HG03097 (cell line): ENCODE measurements around the gene HM13.
"Not testable (repeated sequence)": the region's sequence is repeated elsewhere in the genome, so short reads cannot be mapped to it uniquely, and the experiment has no call there.

ENCODE experiments used
- ATAC-seq: cut with Tn5 transposase; IDR thresholded peaks from one replicate; pipeline ENCODE4 v1.9.1; 2021; ENCODE audit not compliant: unreplicated experiment, low FRiP score

Gene HM13, protein sequence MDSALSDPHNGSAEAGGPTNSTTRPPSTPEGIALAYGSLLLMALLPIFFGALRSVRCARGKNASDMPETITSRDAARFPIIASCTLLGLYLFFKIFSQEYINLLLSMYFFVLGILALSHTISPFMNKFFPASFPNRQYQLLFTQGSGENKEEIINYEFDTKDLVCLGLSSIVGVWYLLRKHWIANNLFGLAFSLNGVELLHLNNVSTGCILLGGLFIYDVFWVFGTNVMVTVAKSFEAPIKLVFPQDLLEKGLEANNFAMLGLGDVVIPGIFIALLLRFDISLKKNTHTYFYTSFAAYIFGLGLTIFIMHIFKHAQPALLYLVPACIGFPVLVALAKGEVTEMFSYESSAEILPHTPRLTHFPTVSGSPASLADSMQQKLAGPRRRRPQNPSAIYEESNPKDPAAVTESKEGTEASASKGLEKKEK

DNA sequence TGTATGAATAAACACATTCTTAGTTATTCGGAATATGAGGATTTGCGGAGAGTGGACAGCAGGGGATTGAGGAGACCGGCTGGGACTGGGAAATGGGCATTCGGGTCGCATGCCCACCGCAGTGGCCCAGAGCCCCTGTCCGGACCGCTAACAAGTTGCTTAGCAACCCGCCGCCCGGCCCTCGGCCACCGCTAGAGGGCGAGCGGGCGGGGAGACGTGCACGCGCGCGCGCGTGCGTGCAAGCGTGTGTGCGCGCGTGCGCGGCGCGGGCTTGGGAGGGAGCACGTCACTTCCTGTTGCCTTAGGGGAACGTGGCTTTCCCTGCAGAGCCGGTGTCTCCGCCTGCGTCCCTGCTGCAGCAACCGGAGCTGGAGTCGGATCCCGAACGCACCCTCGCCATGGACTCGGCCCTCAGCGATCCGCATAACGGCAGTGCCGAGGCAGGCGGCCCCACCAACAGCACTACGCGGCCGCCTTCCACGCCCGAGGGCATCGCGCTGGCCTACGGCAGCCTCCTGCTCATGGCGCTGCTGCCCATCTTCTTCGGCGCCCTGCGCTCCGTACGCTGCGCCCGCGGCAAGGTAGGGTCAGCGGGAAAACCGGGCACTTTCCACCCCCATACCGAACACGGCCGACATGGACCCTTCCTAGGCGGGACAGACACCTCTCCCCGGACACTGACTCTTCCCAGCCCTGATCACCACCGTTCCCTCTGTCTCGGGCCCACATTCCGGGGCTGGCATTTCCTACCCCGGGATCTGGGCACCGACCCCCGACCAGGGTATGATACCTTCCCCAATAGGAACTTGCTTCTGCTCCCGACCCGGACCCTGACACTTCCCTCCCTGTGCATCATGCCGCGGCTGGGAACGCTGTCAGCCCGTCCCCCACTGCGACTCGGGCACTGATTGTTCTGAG is at the start of gene HM13:
Gene HM13, plus strand, starts transcription at position 289 of the 918 bp plus-strand sequence. Its CDS starts 110 bp downstream, at position 399.
- ATAC-seq = peak; percentile 89

DNA sequence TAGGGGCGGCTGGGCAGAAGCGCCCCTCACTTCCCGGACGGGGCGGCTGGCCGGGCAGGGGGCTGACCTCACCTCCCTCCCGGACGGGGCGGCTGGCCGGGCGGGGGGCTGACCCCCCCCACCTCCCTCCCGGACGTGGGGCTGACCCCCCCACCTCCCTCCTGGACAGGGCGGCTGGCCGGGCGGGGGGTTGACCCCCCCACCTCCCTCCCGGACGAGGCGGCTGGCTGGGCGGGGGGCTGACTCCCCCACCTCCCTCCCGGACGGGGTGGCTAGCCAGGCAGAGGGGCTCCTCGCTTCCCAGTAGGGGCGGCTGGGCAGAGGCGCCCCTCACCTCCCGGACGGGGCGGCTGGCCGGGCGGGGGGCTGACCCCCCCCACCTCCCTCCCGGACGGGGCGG is 43.3 kb upstream of the HM13 start:
- ATAC-seq = not testable (repeated sequence)

DNA sequence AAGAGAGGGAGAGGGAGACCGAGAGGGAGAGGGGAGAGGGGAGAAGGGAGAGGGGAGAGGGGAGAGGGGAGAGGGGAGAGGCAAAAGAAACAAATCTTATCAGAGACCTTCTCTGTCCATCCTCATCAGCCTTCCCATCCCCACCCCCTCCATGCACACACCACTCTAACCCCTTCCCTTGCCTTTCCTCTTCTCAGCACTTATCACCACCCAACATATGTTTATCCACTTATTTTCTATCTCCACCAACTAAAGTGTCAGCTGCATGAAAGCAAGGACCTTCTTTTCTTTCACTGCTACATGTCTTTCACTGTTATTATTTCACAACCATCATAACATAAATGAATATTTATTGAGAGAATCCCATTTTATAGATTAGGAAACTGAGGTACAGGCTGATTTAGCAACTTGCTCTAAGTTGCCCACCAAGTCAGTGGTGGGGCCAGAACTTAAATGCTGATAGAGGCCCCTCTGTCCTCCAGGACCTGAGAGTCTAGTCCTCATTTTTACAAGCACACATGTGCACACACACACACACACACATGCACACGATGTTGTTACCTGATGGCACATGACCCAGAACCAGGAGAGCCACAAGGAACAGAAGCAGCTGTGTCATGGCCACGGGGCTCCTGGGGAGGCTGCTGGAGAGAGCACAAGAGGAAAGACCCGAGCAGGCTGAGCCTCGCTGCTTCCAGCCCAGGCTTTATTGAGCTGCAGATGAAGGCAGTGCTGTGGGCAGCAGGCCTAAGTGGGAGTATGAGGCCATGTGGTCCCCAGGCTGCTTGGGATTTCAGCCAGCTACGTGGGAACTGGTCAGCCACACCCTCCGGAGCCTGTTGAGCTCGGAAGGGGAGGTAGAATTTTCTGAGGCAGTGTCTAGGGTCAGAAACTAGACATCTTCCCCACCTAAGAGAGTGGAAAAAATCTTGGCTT is 41.6 kb upstream of the HM13 start:
- ATAC-seq = no peak

DNA sequence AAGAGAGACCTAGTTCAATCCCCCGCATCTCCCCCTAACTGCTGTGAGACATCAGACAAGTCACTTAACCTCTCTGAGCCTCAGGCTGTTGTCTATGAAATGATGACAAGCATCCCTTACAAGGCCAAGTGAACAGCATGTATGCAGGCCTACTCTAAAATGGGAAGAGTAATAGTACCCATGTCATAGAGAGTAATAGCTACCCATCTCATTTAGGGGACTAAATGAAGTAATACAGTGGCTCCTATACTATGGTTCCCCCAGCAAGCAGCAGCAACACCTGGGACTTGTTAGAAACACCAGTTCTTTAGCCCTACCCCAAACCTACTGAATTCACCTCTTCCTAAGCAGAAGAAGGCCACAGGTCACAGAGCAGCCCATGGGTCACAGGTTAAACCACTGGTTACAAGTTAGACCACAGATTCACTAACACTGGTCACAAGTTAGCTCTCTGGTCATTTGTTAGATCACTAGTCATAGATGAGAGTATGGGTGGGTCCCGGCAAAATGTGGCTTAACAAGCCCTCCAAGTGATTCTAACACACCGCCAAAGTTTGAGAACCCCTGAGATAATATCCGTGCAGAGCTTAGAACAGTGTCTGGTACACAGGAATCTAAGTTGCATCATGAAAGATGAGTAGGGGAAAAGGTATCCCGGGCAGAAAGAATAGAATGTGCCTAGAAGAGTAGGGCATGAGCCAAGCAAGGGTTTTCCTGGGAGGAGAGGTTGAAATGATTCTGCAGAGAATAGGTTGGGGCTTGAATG is 40.7 kb upstream of the HM13 start:
- ATAC-seq = no peak

DNA sequence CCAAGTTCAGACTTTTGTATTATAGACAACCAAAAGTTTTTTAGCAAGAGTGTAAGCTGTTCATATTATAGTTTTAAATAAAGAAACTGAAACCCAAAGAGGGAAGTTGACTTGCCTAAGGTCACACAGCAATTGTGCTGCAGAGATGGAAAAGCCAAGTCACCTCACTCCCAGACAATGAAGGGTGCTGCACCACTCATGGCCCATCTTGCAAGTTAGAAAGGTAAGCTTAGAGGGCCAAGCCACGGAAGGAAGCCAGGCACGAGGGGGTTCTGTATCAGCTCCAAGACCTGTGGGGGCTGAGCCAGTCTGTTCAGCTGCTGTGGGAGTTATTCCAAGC is 40.2 kb upstream of the HM13 start:
- no peak for ATAC-seq

DNA sequence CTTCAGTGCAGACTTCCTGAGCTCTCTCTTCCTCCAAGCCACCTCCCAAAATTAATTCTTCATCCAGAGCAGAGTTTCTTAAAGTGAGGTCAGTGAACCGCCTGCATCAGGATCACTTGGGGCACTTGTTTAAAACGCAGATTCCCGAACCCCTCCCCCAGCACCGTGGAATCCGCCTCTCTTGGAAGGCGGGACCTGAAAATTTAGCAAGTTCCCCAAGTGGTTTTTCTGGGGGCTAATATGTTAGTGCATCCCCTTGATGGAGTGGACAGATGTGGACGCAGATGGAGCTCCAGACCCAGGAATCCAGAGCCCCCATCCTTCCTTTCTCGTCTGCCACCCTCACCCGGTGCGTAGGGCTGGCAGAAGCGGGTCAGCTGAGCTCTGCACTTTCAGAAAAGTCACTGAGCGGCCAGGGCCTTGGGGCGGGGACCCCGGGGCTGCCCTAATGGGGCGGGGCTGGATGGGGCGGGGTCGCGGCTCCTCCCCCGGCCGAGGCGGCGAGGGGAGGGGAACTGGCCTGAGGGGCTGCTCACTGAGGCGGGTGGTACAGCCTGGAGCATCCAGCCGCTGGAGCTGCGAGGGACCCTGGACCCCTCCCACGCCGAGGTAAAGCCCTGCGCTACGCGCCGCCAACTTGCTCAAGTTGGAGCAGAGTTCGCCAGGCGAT is 39.3 kb upstream of the HM13 start, which contains the start of the genes DEFB124 and REM1:
Gene DEFB124, minus strand, starts transcription at position 370 of the 670 bp plus-strand sequence. CDS start 2,114 bp downstream, outside the sequence.
Gene REM1, plus strand, starts transcription at position 531 of the 670 bp plus-strand sequence. CDS start 1,158 bp downstream, outside the sequence.
- no peak for ATAC-seq

DNA sequence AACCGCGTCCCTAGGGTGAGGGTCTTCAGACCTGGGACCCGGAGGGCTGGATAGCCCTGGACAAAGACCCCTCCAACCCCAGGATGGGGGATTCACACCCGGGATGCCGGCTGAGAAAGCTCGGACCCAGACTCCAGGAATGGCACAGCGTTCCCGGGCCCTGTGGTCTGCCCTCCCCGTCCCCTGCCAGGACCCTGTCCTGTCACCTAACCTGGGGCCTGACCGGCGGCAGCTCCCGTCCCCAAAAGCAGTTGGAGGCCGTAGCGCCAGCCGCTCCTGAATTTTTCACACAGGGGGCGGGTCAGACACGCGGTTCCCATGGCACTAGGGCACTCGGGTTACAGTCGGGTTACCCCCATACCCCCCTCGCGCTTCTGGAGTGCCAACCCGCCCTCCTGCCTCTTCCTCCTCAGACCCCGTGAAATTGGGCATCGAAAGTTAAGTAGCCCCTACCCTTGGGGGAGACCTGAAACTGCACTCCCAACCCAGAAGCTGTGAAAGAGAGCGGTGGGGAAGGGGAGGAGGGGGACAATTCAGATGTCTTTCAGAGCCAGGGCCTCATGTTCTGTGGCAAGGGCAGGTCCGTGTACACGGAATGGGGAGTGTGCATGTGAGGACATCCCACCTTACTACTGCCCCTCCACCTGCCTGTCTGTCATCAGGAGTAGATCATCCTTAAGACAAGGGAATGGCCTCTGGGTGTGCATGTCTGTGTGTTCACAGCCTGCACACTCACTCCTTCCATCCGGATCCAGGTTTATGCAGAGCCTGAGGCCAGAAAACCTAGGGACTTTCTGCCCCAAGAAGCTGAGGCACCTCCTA is 38.6 kb upstream of the HM13 start:
- no peak for ATAC-seq

DNA sequence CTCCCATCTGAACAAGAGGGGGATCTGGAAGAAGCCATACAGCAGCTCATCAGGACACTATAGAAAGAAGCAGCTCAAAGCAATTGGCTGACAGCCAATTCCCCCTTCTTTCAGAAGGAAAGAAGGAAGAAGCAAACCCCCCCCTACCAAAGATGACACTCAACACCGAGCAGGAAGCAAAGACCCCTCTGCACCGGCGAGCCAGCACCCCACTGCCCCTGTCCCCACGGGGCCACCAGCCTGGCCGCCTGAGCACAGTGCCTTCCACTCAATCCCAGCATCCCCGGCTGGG is 38.0 kb upstream of the HM13 start:
- ATAC-seq = no peak

DNA sequence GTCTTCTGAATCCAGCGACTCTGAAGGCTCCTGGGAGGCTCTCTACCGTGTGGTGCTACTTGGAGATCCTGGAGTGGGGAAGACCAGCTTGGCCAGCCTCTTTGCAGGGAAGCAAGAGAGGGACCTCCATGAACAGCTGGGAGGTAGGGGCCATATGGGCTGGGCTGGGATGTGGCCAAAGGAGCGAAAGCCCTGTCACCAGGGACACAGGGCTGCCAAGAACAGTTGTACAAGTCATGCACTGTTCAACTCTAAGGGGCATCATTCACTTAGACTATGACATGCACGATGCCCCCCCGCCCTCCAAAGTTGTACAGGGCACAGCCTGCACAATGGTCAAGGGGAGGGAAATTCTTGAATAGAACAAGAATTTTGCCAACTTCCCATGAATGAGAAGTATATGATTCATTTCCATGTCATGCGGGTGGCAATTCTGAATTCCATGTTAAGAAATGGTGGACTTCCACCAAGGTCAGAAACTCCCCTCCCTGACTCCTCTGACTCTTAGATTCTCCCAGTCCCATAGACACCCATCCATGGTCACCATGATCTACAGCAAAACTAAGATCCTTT is 37.5 kb upstream of the HM13 start:
- no peak for ATAC-seq

DNA sequence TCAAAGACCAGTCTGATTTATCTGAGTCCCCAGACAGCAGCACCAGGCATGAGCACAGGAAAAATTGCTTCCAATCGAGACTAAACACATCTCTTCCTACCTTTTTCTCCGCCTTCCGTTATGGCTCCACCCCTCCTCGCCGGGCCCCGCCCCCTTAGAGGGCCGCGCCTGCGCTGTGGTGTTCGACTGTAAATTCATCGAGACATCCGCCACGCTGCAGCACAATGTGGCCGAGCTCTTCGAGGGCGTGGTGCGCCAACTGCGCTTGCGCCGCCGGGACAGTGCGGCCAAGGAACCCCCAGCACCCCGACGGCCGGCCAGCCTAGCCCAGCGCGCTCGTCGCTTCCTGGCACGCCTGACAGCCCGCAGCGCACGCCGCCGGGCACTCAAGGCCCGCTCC is 30.2 kb upstream of the HM13 start:
- no peak for ATAC-seq

DNA sequence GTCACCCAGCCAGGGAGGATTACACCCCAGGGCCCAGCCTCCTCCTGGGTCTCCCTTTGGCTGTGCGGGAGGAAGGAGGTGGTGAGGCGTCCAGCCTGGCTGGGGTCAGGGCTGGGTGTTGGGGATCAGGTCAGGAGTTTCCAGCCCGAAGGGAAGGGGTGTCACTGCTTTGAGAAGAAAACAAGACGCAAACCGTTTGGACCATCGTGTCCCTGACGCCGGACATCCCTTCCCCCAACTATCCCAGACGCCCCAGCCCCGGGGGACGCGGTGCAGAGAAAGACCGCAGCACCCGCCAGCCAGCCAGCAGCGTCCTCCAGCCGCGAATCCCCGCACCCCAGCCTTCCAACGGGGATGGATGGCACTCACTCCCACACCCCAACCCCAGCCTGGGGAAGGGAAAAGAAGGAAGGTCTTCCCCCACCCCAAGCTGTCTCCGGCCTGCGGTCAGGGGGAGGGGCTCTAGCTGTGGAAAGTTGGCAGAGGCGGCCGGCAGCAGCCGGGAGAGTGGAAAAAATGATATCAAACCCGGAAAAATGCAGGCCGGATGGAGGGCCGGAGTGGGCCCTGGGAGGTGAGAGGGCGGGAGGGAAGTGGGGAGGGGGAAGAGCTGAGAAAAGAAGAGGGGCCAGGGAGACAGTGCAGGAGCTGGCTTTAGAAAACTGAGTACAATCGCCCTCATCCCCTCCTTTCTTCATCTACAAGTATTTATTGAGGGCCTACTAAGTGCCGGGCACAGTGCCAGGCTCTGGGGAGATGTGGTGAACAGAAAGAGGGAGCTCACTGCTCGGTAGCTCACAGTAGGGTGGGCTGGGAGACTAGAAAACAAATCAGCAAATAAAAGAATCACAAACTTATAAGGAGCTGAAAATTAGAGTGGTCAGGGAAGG is 28.5 kb upstream of the HM13 start:
- ATAC-seq = no peak

DNA sequence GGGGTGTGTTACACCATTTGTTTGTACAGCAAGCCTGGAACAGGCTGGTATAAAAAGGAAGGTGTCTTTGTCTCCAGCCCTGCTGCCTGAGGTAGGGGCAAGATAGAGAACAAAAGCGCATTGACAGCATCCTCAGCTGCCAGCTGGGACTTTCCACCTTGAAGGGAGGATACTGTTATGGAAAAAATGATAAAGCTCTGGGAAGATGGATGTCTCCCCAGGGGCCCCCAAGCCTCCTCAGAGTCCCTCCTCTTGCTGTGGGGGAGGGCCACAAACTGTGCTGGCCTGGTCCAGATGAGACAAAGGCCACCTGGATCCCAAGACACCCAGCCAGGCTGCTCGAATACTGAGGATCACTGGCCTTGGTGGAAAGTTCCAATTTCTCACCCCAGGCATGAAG is 26.1 kb upstream of the HM13 start:
- ATAC-seq = no peak

DNA sequence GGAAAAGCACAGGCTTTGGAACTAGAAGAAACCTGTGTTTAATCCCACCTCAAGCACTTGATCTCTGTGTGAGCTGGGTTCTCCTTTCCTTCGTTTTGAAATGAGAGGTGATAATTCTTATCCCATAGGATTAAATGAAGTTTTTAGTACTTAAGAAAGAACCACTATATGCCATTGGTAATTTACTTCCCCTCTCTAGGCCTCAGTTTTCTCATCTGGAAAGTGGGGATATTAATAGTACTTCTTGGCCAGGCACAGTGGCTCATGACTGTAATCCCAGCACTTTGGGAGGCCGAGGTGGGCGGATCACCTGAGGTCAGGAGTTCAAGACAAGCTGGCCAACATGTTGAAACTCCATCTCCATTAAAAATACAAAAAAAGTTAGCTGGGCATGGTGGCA is 25.1 kb upstream of the HM13 start:
- no peak for ATAC-seq

DNA sequence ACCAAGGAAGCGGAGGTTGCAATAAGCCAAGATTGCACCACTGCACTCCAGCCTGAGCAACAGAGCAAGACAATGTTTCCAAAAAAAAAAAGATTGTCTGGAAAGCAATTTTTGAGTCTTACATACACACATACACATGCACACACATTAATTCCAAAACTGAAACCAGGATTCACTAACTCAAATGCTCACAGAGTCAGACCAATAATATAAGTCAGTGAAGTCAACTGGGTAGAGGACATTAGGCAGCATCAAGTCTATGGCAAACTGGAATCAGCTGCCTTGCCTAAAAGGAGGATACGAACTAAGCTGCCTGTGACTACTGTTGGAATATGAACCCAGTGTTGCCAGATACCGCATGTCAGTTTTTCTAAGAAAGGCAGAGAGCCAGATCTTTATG is 23.5 kb upstream of the HM13 start:
- no peak for ATAC-seq

DNA sequence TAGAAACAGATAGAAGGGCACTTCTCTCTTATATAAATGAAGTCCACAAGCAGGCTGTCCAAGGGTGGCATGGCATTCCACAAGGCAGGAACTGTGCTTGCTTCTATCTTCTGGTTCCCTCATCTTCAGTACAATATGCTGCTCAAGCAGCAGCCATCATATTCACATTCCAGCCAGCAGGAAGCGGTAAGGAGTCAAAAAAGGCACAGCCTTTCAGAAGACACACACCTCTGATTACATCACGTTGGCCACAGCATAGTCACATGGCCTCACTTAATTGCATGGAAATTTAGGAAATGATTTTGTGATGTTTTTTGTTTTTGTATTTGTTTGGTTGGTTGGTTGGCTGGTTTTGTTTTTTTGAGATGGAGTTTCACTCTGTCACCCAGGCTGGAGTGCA is 20.1 kb upstream of the HM13 start:
- ATAC-seq = no peak

DNA sequence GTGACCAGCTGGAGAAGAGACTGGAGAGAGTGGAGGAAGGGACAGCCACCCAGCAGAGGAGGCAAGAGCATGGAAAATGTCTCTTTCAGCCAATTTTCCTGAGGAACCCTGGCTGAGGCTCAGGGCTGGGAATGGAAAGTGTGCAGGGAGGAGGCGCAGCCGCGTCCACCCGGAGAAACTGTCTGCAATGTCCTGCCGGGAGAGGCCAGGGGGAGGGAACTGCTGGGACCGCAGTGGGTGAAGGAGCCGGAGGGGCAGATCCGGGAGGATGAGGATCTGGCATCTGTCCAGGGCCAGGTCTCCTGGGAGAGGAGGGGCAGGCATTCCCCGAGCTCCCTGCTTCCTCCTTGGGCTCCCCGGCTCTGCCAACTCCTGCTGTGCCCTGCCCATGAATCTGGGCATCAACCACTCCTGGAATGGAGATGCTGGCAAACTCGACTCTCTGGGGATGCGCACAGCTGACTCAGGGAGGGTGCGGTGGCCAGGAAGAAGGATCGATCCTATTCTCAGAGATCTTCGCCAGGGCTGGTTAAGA is 17.4 kb upstream of the HM13 start:
- ATAC-seq = no peak
